Inflammatory macrophage treated with lipopolysaccharide for 4 hours (primary cell): Measurements from ENCODE around the gene COL11A1.
"Not testable (repeated sequence)": the region's sequence is repeated elsewhere in the genome, so short reads cannot be mapped to it uniquely, and the experiment has no call there.

Experiments used
- DNase-seq: peaks from one replicate; pipeline ENCODE4 v3.0.0-alpha.2; 2020

The COL11A1 gene

DNA sequence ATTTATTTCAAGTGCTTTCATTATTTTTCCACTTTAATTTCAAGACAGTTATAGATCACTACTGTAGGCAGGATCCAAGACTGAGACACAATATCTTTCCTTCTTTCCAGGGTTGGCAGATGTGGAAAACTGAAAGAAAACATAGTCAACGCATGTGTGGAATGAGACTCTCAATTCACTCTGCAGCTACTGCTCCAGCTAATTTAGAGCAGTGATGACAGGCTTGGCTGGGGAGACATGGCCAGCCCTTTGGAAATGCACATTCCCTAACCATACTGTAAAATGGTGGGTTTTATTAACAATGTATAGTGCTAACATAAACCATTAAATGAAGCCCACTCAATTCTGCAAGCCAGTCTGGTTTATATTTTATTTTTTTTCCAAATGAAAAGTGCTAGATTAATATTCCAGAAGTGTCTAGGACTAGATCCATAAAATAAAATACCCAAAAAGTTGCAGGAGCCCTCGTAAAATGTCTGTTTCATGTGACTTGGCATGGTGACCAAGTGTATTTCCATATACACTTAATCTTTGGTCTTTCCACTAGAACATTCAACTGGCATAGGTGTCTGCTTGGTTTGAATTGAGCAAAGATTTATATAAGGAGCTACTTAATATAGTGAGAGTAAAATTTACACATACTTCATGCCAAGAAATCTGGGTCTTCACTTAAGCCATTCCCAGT is 32.9 kb downstream of the COL11A1 start:
- no peak for DNase-seq

DNA sequence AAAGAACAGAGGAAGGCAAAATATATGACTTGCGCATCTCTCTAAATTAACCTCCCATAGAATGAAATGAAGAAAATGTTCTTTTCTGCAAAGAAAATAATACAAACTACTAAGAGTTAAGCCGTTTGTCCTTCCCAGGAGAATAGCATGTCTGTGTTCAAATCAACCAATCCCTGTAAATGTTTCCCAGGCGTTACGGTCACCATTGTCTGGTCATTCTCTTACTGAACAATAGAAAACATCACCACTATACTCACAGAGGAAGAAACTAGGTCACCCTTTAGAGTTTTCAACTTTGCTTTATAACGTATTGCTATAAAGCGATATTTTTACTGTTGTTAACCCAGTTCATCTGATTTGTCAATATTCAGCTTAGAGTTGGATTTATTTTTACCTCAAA is 34.1 kb downstream of the COL11A1 start:
- no peak for DNase-seq

- DNase-seq = no peak
These were observed 39.1 kb downstream of the COL11A1 start for GRCh38 chr1:103069201-103069600.

- DNase-seq = no peak
These were observed 44.4 kb downstream of the COL11A1 start for GRCh38 chr1:103063921-103064320.

DNA sequence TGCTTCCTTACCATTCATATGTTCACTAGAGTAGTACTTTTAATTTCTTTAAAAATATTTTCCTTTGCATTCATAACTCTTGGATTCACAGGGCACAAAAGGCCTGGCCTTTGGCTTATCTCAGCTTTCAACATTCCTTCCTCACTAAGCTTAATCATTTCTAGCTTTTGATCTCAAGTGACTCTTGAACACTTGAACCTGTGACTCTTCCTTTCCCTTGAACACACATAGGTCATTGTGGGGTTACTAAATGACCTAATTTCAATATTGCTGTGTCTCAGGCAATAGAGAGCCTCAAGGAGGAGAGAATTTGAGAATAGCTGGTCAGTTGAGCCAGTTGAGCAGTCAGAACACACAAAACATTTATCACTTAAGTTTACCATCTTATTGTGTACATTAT is 49.9 kb downstream of the COL11A1 start:
- no peak for DNase-seq

DNA sequence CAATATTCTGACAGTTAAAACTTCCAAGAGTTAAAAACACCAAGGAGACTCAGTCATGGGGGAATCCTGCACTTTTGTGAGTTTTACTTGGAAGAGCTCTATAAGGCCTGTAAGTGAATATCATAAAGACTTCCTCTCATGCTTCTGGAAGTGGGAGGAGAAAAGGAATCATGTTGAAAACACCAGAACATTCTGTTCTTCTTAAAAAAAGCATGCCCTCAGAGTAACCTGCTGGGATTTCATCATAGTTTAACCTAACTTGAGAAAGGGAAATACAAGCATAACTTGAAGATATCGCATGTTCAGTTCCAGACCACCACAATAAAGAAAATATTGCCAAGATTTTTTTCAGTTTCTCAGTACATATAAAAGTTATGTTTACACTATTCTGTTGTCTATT is 51.9 kb downstream of the COL11A1 start:
- no peak for DNase-seq

GRCh38 chr1:103028110-103028509 is 80.2 kb downstream of the COL11A1 start:
- not testable (repeated sequence) for DNase-seq

DNA sequence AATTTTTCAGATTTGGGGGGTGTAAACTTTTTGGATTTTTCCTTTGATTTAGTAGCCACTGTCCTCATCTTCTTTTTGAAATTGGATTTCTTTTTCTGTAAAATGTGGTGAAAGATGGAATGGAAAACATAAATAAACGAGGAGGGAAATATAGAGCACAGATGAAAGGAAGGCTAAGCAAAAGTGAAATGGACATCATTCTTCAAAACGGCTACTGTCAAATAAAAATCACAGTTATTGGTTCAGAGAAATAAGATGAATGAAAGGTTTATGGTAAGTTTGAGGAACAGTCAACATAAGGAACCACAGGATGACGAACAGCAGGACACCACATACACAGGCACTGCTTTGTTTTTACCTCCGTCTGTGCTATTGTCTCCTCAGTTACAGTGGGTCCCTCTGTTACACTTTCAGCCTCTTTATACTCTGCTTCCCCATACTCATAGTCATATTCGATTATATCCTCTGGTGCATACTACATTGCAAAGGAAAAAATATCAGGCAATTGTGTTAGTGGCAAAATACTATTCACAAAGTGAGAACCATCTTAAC is 82.4 kb downstream of the COL11A1 start:
- DNase-seq = no peak

GRCh38 chr1:103024051-103024450 is 84.3 kb downstream of the COL11A1 start:
- DNase-seq = no peak

DNA sequence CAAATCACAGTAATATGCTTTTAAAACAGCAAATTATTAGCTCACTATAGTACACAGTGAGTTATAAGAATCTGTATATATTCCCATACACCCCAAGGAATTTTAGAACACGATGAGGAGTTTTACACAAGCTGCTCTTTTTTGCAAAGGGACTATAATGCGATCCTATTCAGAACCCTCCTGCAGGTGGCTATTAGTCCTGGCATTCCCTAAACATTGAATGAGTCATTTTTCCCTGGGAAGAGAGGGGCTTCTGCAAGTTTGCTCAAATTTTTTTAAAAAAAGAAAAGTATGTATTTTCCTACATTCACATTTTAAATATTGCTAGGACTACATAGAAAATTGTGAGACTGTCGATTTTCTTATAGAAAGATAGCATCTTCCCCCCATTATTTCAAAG is 106.3 kb downstream of the COL11A1 start:
- no peak for DNase-seq

GRCh38 chr1:102978874-102979273 is 129.4 kb downstream of the COL11A1 start:
- DNase-seq = no peak

DNA sequence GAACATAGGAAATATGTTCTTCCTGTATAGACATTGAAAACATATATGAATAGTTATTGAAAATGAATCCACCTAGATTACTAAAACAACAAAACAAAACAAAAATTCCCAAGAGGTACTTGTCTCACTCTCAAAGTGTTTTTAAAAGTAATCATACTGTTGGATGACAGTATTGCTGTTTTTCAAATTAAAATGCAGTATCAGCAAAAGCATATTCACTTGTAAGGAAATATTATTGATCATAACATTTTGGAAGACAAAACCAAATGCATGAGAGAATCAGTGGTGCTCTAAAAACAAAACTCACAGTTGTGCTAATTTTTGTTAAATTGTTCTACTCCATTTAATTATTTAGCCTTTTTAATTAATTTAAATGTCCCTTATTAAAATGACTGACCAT is 131.0 kb downstream of the COL11A1 start:
- DNase-seq = no peak

DNA sequence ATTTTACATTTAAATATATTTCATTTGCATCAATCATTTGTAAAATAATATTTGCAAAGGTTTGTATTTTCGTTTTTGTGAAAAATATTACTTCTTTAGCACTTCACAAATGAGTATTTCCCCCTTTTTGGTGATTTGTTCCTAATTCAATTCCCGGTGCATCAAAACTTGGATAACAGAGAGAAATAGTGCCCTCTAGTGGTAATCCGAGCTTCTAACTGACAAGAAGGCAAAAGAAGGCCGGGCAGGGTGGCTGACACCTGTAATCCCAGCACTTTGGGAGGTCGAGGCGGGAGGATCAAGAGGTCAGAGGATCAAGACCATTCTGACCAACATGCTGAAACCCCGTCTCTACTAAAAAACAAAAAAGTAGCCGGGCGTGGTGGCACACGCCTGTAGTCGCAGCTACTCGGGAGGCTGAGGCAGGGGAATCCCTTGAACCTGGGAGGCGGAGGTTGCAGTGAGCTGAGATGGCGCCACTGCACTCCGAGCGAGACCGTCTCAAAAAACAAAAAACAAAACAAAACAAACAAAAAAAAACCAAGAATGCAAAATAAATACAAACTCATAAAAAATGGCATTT is 137.7 kb downstream of the COL11A1 start:
- peak; percentile 64 for DNase-seq

- no peak for DNase-seq
These were observed 140.5 kb downstream of the COL11A1 start for GRCh38 chr1:102967786-102968185.

- DNase-seq = no peak
These were observed 146.8 kb downstream of the COL11A1 start for GRCh38 chr1:102961549-102961948.

DNA sequence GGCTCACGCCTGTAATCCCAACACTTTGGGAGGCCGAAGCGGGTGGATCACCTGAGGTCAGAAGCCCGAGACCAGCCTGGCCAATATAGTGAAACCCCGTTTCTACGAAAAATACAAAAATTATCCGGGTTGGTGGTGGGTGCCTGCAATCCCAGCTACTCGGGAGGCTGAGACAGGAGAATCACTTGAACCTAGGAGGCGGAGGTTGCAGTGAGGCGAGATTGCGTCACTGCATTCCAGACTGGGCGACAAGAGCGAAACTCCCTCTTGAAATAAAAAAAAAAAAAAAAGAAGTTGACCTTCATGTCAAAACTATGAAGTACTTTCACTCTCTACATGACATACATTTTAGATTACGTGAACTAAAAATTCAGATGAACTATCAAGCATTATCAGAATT is 153.7 kb downstream of the COL11A1 start:
- no peak for DNase-seq

- no peak for DNase-seq
These were observed 155.9 kb downstream of the COL11A1 start for GRCh38 chr1:102952400-102952799.

DNA sequence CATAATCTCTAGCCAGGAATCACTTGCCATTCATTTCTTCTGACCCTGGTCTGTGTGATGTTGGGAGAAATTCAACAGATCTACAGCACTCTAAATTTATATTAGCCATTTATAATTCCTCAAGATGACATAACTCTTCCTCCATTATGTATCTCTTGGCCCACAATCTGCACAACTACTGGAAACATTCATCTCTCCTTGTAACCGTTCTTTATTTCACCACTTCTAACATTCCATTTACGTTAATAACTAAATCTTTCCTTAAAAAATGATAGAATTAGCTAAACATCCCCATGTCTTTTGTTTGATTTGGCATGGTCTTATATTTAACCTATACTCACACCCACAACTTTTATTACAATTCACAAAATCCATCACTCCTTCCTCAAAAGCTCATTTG is 166.0 kb downstream of the COL11A1 start:
- DNase-seq = no peak

GRCh38 chr1:102941366-102941947 is 166.9 kb downstream of the COL11A1 start:
- no peak for DNase-seq

- DNase-seq = no peak
These were observed 170.9 kb downstream of the COL11A1 start for GRCh38 chr1:102937401-102937800.

DNA sequence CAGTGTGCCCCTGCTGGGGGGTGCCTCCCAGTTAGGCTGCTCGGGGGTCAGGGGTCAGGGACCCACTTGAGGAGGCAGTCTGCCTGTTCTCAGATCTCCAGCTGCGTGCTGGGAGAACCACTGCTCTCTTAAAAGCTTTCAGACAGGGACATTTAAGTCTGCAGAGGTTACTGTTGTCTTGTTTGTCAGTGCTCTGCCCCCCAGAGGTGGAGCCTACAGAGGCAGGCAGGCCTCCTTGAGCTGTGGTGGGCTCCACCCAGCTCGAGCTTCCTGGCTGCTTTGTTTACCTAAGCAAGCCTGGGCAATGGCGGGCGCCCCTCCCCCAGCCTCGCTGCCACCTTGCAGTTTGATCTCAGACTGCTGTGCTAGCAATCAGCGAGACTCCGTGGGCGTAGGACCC is 175.0 kb downstream of the COL11A1 start:
- DNase-seq = not testable (repeated sequence)

DNA sequence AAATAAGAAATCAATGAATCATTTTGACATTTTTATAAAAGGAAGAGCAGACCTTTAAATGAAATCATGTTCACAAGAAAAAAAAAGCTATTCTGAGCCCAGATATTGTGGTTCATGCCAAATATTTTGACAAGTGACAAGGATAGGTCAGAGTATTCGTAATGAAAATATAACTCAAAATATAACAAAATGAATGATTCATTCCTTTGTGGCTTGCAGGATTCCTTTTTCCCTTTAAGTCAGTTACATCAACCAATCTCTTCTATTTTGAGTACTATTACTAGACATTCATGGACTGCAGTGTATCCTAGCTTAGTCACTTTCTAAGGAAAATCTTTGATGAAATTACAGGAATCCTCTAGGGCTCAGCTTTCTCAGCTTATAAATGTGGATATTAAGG is 188.7 kb downstream of the COL11A1 start:
- no peak for DNase-seq

- no peak for DNase-seq
These were observed 206.3 kb downstream of the COL11A1 start for GRCh38 chr1:102901996-102902395.

- DNase-seq = no peak
These were observed 208.4 kb downstream of the COL11A1 start for GRCh38 chr1:102899935-102900334.
